ENCODE data around the gene ERCC5.

- TF ChIP-seq CTCF (IDR thresholded peaks at IDR 0.05; ENCODE audit: insufficient read depth, low read length): no peak
- no peak for TF ChIP-seq POLR2AphosphoS5 (IDR thresholded peaks at IDR 0.05; ENCODE audit: low read depth)
- no peak for TF ChIP-seq REST (IDR thresholded peaks at IDR 0.05; ENCODE audit: insufficient replicate concordance, low read depth)
Observed at GRCh38 chr13:102852556-102852955, 6.7 kb downstream of the ERCC5 start.
